ENCODE measurements around the gene C8B.

C8B gene

DNA sequence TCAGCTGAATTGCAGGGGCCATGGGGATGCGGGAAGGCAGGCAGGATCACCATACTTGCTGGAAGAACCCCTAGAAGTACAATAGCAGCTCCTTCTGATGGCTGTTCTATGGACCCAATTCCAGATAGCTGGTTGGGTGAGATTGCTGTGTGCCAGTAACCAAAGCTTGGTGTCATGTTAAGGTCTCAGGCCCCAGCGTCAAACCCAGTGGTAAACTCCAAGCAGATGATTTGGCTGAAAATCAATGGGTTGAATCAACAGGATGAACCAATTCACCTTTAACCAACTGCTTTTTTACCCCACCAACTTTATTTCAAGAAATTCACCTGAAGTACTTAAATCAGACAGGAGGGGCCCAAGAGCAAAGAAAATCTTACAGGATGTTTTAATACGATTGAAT is 37.8 kb downstream of the C8B start:
- no peak for DNase-seq

- DNase-seq: no peak
Measured at GRCh38 chr1:56927171-56927570, 38.6 kb downstream of the C8B start.

DNA sequence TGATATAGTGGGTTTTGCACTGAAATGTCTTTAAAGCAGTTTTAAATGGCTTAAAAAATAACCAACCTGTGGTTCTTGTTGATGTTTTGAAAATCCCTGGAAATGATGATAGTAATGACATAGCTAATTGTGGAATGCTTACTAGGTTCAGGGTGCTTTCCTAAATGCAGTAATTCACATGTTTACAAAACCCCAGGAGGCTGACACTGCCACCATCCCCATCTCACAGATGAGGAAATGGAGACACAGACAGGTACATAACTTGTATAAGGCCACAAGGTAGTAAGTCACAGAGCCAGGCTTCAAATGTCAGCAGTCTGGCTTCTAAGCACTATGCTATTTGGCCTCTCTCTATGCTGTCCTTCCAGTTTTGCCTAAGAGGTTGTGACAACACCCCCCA is 40.6 kb downstream of the C8B start:
- DNase-seq: no peak

- no peak for DNase-seq
Measured at GRCh38 chr1:56924116-56924515, 41.7 kb downstream of the C8B start.

DNA sequence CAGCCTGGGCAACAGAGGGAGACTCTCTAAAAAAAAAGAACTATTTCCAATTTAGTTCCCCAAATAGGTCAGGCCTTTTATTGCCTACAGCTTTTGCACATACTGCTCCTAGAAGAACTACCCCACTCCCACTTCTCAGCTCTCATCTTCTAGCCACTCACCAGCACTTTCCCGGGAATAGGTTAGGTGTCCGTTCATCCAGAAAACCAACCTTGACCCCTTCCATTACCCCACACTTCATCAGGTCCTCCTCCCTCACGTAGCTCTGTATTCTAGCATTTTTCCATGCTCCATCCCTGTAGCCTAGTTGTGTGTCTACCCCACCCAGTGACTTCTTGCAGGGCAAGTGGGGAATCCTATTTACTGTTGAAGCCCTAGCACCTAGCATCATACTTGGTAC is 42.6 kb downstream of the C8B start:
- no peak for DNase-seq

GRCh38 chr1:56922507-56922906 is 43.3 kb downstream of the C8B start:
- DNase-seq: no peak

GRCh38 chr1:56922070-56922469 is 43.7 kb downstream of the C8B start:
- DNase-seq: no peak

DNA sequence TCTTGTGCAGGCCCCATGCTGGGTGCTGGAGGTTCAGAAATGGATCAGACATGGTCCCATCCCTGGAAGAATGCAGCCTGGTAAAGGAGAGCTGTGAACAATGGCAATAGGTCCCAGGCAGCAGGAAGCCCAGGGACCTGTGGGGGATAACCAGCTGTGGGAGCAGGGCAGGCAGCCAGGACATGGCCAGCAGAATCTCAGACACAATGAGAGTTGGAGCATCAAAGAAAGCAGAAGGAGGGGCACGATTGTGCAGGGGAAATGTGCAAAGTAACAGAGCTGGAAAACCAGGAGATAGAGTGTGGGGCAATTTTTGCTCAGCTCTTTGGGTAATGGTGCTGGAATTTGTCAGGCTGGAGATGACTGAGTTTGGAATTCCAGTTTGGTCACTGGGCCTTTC is 44.3 kb downstream of the C8B start:
- DNase-seq: no peak

DNA sequence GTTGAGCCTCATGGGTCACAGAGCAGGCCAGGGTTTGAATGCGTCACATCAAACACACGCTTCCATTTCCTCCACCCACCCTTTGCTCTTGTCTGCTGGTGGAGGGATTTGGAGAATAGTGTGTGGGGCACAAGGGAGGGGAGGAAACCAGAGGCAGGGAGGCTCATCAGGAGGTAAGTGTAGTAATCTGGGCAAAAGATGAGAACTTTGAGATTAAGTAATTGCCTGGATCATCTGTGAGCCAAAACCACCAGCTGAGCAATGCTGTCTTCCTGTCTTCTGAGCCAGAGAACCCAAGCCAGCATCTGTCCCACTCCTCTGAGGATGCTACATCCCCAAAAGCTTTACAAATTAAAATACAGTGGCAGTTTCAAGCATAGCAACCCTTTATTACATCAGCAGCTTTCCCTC is 45.2 kb downstream of the C8B start:
- no peak for DNase-seq

DNA sequence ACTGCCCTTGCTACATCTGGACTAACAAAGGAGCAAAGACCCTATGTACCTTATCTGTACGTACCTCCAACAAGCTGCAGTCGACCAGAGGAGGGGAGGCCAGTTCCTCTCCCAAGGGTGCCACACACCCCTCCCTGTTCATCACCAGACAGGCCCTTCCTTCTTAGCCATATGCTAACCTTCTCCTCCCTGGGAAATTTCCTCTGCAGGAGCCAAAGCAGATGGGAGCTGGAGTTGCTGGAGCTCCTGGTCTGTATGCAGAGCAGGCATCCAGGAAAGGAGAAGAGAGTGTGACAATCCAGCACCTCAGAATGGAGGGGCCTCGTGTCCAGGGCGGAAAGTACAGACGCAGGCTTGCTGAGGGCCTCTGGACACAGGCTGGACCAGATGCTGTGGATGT is 48.5 kb downstream of the C8B start:
- no peak for DNase-seq

DNA sequence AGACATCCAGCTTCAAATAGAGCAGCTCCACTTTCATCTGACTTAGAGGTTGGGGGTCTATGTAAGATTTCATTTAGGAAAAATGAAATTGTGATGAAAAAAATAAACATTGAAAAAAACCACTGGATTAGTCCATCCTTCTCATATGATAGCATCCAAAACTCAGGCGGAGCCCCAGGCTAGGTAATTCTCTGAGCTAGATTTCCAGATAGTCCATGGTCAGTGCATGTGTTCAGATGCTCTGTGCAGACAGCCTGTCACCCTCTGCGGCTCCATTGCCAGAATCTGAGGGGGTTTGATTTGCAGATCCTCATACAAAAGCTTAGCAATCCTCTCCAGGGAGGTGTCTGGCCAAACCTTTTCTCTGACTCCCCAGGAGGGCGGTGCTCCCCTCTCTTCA is 49.2 kb downstream of the C8B start:
- no peak for DNase-seq

- DNase-seq: peak; percentile 80
Measured at GRCh38 chr1:56915960-56916359, 49.9 kb downstream of the C8B start.

DNA sequence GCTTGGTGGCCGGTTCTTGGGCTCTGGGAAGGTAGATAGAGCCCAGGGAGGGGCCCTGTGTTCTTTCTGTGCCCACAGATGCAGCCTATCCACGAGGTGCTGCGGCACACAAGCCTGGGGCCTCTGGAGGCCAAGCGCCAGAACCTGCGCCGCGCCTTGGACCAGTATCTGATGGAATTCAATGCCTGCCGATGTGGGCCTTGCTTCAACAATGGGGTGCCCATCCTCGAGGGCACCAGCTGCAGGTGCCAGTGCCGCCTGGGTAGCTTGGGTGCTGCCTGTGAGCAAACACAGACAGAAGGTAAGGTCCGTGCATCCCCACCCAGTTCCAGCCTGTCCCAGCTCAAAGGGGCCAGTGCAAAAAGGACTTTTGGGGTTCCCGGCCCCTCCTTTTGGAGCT is 53.5 kb downstream of the C8B start:
- DNase-seq: no peak

DNA sequence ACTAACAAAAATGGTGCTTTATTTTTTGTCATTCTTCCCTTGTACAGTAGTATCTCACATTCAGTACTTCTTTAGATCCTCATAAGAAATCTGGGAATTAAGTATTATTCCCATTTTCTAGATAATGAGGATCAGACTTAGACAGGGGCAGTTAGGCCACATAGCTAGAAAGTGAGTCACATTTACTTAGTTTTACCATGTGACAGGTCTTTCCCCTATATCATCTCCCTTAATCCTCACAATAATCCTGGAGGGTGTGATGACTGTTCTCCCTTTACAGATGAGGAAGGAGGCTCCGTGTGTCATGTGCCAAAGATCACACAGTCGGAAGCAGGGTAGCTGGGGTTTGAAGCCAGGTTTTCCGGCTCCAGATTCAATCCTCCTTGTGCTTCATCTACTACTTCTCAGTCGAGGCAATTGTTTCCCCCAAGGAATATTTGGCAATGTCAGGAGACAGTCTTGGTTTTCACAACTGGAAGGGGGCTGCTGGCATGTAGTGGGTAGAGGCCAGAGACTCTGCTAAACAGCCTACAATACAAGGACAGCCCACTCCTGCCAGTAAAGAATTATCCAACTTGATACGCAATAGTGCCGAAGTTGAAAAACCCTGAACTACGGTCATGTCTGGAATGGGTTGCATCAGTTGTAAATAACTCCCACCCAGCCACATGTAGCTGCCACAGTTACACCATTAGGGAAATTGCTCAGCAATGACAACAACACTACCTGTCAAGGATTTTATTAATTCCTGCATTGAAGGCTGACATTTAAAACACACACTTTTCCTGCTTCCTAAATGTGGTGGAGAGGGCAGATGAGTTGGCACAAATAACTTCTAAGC is 54.5 kb downstream of the C8B start:
- no peak for DNase-seq

GRCh38 chr1:56910441-56910985 is 55.3 kb downstream of the C8B start:
- DNase-seq: no peak

DNA sequence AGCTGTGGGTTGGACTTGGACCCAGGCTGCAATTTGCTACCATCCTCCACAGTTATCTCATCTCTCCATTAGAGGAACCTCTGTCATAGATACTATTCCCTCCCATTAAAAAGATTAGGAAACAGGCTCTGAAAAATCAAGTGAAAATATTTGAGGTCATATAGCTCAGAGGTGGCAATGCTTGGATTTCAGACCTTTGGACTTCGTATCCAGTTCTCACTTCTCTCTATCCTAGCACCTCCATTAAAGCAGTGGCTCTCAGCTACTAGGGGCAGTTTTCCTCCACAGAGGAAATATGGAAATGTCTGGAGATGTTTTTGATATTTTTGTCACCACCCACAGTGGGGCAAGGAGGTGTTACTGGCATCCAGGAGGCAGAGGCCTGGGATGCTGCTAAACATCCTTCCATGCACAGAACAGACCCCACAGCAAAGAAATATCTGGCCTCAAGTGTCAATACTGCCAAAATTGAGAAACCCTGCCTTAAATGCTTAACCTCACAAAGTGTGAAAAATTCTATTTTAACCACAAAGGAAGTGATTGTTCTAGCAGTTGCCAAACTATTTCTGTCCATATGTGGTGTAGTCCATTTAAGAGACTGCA is 57.1 kb downstream of the C8B start:
- no peak for DNase-seq

GRCh38 chr1:56905667-56906066 is 60.1 kb downstream of the C8B start:
- no peak for DNase-seq

DNA sequence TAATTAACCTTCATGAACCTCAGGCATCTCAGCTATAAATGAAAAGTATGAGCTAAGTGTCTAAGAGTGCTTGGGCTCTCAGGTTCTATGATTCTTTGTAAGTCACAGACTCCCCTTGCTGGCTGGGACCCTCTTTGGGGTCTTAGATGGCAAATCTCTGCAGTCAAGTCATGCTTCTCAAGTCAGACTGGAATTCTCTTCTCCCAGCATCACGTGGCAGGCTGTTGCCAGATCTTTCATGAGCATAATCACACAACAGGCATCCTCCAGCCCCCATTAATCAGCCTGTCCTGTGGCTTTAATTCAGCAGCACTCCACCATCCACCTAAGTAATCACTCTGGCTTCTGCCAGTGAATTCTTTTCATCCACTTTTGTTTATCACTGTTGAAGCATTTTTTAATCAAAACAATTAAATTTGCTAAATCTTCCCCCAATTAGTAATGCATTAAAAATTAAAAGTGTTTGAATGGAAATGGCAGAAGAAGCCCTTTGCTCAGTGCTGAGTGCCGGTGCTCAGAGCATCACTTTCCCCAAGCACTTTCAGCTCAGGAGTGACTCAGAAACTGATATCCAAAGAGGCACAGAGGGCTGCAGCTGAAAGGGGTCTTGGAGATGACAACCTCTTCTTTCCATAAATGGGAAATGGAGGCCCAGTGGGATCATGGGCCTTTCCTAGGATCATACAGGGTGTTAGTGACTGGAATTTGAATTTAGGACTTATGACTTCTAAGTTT is 61.0 kb downstream of the C8B start:
- no peak for DNase-seq

DNA sequence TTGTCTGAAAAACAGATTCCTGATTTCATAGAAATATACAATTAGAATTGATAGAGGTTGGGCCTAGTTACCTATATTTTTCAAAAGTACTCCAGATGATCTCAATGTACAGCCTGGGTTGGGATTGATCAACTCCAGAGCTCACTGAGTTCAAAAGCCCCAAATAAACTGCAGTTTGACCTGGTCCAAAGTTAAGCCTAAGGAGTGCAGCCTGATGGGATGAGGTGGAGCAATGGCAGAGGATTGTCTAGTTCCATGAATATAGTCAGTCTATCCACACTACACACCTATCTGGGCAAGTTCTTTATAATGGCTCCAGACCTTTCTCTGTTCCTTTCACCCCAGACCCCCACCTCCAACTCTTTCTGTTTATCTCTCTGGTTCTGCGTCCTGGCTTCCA is 62.0 kb downstream of the C8B start:
- no peak for DNase-seq

GRCh38 chr1:56901716-56902115 is 64.1 kb downstream of the C8B start:
- DNase-seq: no peak

DNA sequence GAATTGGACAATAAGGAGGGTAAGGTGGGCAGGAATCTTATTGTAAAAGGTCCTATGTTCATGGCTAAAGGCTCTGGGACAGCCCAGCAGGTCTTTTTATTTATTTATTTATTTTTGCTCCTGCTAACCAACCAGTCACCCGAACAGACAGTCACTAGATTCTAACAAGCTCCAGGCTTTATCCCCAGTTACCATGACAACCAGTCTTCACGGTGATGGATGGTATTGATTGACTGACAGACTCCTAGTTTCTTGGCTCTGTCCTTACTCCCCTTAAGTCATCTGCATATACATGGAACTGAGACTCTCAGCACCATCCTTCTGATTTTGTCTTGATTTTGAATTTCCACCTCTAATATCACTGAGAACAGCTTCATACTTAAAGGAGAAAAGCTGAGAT is 66.9 kb downstream of the C8B start:
- no peak for DNase-seq

GRCh38 chr1:56898005-56898373 is 67.8 kb downstream of the C8B start:
- DNase-seq: no peak

- DNase-seq: no peak
Measured at GRCh38 chr1:56897150-56898004, 68.4 kb downstream of the C8B start.
